Measurements from ENCODE around the gene CRELD1. TPM values are rescaled to one million over a fixed set of nuclear protein-coding genes. Genes with fewer than 3 reads are reported as not detected.
"Not testable (repeated sequence)": the region's sequence is repeated elsewhere in the genome, so short reads cannot be mapped to it uniquely, and the experiment has no call there.

Gene CRELD1, protein sequence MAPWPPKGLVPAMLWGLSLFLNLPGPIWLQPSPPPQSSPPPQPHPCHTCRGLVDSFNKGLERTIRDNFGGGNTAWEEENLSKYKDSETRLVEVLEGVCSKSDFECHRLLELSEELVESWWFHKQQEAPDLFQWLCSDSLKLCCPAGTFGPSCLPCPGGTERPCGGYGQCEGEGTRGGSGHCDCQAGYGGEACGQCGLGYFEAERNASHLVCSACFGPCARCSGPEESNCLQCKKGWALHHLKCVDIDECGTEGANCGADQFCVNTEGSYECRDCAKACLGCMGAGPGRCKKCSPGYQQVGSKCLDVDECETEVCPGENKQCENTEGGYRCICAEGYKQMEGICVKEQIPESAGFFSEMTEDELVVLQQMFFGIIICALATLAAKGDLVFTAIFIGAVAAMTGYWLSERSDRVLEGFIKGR
- 16.0 TPM for polyA plus RNA-seq (2012; ENCODE audit: missing spikeins)

DNA sequence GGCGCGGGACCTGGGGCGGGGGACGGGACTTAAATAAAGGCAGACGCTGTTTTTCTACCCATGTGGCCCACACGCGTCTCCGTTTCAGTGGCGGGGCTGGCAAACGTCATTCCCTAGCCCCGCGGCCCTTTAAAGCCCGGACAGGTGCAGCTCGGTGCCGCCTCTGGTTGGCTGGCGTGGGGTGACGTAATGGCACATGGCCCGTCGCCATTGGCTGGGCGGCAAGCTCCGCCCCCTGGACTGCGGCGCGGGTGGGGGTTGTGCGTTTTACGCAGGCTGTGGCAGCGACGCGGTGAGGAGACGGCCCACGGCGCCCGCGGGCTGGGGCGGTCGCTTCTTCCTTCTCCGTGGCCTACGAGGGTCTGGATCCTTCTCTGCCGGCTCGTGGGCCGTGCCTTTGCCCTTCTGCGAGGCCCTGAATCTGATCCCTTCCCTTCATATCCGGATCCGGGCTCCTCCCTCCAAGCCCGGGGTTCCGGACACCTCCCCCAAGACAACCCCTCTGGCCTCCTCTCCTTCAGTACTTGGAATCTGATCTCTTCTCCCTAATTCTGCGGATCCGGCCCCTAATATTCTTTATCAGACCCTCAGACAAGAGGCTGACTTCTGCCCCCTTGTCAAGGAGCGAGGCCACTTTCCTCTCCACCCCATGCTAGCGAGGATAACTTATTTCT lies at the start of gene CRELD1:
TSS of gene CRELD1 (plus strand) at position 274 of the 674 bp plus-strand sequence. CDS start 605 bp downstream, outside the sequence.
- peak; percentile 89 for DNase-seq (ENCODE audit: insufficient read length)
- TF ChIP-seq TAF1 (IDR thresholded peaks at IDR 0.05; ENCODE audit: borderline replicate concordance, low read depth, low read length) (0 out of 2 replicates have a peak, but pooled peaks have one; percentile 45), POLR2AphosphoS5 (IDR thresholded peaks at IDR 0.05; ENCODE audit: low read depth, low read length) (0 out of 2 replicates have a peak, but pooled peaks have one; percentile 58), POLR2A (IDR thresholded peaks at IDR 0.05; ENCODE audit: low read depth, low read length) (peak; percentile 82)
- FAIRE-seq = peak; percentile 98

DNA sequence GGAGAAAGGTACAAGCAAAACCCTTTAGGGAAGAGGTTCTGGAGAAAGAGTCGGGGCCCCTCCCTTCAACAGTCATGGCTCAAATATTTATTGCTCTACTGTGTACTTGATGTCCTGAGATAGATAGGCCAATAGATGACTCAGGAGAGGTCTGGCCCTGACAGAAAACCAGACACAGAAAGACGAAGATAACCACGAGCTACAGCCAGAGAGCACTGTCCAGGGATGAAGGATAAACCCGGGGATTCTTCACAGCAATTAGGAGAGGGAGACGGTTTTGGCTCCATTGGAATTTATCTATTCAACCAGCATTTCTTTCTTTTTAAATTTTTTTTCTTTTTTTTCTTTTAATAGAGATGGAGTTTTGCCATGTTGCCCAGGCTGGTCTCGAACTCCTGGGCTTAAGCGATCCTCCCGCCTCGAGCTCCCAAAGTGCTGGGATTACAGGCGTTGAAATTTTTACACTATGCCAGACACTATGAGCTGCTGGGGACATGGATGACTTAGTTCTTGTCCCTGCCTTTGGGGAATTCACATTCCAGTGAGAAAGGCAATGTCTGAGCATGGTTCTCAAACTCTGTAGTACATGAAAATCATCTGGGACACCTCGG lies 49.0 kb upstream of the CRELD1 start:
- FAIRE-seq = no peak
- TF ChIP-seq POLR2AphosphoS5 (IDR thresholded peaks at IDR 0.05; ENCODE audit: low read depth, low read length) (no peak), POLR2A (IDR thresholded peaks at IDR 0.05; ENCODE audit: low read depth, low read length) (no peak), TAF1 (IDR thresholded peaks at IDR 0.05; ENCODE audit: borderline replicate concordance, low read depth, low read length) (no peak)
- no peak for DNase-seq (ENCODE audit: insufficient read length)

DNA sequence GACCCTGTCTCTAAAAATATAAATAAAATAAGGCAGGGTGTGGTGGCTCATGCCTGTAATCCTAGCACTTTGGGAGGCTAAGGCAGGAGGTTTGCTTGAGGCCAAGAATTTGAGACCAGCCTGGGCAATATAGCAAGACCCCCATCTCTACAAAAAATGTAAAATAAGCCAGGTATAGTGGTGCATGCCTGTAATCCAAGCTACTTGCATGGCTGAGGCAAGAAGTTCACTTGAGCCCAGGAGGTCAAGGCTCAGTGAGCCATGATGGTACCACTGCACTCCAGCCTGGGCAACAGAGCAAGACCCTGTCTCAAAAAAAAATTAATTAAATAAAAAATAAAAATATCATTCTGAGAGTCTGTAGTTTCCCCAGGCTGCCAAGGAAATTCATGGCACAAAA lies 47.3 kb upstream of the CRELD1 start:
- no peak for TF ChIP-seq POLR2AphosphoS5 (IDR thresholded peaks at IDR 0.05; ENCODE audit: low read depth, low read length)
- TF ChIP-seq POLR2A (IDR thresholded peaks at IDR 0.05; ENCODE audit: low read depth, low read length) = no peak
- no peak for TF ChIP-seq TAF1 (IDR thresholded peaks at IDR 0.05; ENCODE audit: borderline replicate concordance, low read depth, low read length)
- no peak for DNase-seq (ENCODE audit: insufficient read length)
- no peak for FAIRE-seq

DNA sequence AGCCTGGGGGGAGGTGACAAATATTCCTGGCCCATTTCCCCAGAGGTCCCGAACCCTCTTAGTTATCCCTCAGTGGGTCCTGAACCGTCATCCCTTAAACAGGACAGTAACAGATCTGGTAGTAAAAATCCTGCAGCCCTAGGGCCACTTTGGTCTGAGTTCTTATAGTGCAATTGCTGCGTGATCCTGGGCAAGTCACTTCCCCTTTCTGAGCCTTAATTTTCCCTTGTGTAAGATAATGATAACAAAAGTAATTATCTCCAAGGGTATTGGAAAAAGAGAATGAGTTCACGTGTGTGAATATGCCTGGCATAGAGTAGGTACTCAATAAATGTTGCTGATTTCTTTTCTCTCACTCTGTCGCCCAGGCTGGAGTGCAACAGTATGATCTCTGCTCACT lies 46.2 kb upstream of the CRELD1 start:
- FAIRE-seq = no peak
- no peak for DNase-seq (ENCODE audit: insufficient read length)
- TF ChIP-seq TAF1 (IDR thresholded peaks at IDR 0.05; ENCODE audit: borderline replicate concordance, low read depth, low read length) (no peak), POLR2A (IDR thresholded peaks at IDR 0.05; ENCODE audit: low read depth, low read length) (no peak), POLR2AphosphoS5 (IDR thresholded peaks at IDR 0.05; ENCODE audit: low read depth, low read length) (no peak)

DNA sequence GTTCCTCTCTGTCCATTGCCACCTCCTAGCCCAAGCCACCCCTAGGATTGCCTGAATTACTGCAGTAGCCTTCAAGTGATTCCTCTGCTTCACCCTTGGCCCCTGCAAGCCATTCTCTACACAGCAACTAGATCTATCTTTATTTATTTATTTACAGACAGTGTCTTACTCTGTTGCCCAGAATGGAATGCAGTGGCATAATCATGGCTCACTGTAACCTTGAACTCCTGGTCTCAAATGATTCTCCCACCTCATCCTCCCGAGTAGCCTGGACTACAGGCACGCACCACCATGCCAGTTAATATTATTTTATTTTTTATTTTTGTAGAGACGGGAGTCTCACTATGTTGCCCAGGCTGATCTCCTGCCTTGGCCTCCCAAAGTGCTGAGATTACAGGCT lies 45.1 kb upstream of the CRELD1 start:
- TF ChIP-seq POLR2A (IDR thresholded peaks at IDR 0.05; ENCODE audit: low read depth, low read length) (no peak), TAF1 (IDR thresholded peaks at IDR 0.05; ENCODE audit: borderline replicate concordance, low read depth, low read length) (no peak), POLR2AphosphoS5 (IDR thresholded peaks at IDR 0.05; ENCODE audit: low read depth, low read length) (no peak)
- DNase-seq (ENCODE audit: insufficient read length) = no peak
- no peak for FAIRE-seq

DNA sequence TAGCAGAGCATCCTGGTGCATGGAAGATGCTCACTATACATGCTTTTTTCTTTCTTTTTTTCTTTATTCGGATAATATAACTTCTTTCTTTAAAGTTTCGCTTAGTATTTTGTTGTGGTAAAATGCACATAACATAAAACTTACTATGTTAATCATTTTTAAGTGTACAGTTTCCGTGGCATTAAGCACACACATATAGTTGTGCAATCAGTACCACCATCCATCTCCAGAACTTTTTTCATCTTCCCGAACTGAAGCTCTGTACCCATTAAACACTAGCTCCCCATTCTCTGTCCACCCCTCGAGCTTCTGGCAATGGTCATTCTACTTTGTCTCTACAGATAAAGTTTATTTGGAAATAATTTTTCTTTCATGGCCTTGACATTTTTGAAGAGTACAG lies 44.2 kb upstream of the CRELD1 start:
- DNase-seq (ENCODE audit: insufficient read length) = no peak
- no peak for FAIRE-seq
- TF ChIP-seq TAF1 (IDR thresholded peaks at IDR 0.05; ENCODE audit: borderline replicate concordance, low read depth, low read length) (no peak), POLR2A (IDR thresholded peaks at IDR 0.05; ENCODE audit: low read depth, low read length) (no peak), POLR2AphosphoS5 (IDR thresholded peaks at IDR 0.05; ENCODE audit: low read depth, low read length) (no peak)

DNA sequence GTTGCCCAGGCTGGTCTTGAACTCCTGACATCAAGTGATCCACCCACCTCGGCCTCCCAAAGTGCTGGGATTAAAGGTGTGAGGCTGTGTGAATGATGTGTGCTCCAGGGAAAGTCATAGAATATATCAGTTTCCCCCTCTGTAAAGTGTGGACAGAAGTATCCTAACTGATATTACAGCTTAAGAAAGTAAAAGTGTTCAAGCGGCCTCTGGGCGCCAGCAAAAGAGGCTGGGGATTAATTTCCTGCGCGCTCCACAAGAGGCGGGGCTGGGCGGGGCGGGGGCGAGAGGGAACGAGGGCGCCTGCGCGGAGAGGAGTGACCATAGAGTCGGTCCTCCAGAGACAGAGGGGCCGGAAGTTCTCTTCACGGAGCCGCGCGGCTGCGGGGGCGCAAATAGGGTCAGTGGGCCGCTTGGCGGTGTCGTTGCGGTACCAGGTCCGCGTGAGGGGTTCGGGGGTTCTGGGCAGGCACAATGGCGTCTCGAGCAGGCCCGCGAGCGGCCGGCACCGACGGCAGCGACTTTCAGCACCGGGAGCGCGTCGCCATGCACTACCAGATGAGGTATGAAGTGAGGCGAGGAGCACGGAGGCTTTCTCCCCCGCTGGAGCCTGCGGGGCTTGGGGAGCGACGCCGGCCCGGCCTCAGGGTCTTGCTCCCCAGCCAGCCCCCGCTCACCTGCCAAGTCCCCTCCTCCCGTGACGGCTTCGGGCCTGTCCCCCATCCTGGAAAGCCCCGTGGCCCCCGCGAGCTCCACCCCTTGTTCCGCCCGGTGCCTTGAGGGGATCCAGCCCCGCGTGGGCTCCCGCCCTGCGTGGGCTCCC lies 43.2 kb upstream of the CRELD1 start, which contains the start of gene JAGN1:
TSS of gene JAGN1 (plus strand) at position 362 of the 823 bp plus-strand sequence. CDS start at position 475, 113 bp downstream.
- FAIRE-seq (peak; percentile 83), DNase-seq (ENCODE audit: insufficient read length) (peak; percentile 78)
- TF ChIP-seq POLR2AphosphoS5 (IDR thresholded peaks at IDR 0.05; ENCODE audit: low read depth, low read length) (peak; percentile 90), POLR2A (IDR thresholded peaks at IDR 0.05; ENCODE audit: low read depth, low read length) (peak; percentile 88), TAF1 (IDR thresholded peaks at IDR 0.05; ENCODE audit: borderline replicate concordance, low read depth, low read length) (peak; percentile 91)

DNA sequence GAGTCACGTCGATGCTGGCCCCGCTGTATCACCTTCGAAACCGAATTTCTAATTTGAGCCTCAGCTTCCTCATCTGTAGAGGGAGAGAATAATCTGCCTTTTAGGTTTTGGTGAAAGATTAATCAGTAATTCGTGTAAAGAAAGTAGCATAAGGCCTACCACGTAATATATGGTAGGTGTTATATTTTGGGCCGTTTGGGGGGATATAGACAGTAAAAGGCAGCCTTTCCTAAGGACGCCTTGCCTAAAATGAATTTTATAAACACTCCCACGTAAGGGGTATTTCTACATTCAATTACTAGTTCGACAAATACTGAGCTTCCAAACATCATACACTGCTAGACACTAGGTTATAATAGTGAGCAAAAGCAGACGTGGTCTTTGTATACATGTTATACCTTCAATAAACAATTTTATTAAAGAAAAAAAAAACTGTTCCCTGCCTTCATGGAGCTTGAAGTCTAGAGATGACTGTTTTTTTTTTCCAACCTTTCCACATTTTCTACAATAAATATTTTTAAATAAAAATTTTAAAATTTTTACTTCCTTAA lies 42.5 kb upstream of the CRELD1 start:
- no peak for DNase-seq (ENCODE audit: insufficient read length)
- TF ChIP-seq POLR2A (IDR thresholded peaks at IDR 0.05; ENCODE audit: low read depth, low read length) (no peak), TAF1 (IDR thresholded peaks at IDR 0.05; ENCODE audit: borderline replicate concordance, low read depth, low read length) (no peak), POLR2AphosphoS5 (IDR thresholded peaks at IDR 0.05; ENCODE audit: low read depth, low read length) (no peak)
- FAIRE-seq = no peak

DNA sequence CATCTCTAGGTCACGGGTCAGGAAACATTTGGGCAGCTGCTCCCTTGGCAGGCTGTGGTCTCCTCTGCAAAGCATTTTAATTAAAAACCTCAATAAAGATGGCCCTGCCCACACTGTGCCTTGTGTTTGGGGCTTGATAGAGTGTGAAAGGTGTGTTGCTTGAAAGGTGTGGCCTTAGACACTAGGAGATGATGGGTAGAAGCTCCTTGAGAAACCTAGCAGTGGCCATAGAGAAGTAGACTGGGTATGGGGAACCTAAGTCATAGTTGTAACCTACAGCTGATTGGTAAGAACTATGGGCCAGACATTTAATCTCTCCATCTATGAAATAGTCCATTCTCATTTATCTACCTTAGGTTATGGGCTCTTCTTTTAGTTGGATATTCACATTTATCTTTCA lies 39.9 kb upstream of the CRELD1 start:
- no peak for FAIRE-seq
- no peak for TF ChIP-seq TAF1 (IDR thresholded peaks at IDR 0.05; ENCODE audit: borderline replicate concordance, low read depth, low read length)

DNA sequence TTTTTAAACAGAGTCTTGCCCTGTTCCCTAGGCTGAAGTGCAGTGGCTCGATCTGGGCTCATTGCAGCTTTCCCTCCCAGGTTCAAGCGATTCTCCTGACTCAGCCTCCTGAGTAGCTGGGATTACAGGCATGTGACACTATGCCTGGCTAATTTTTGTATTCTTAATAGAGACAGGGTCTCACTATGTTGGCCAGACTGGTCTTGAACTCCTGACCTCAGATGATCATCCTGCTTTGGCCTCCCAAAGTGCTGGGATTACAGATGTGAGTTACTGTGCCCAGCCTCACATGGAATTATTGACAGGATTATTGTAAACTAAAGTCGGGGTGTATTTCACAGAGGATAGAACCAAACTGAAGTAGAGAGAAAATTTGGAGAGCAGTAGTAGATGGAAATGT lies 37.9 kb upstream of the CRELD1 start:
- not testable (repeated sequence) for FAIRE-seq; DNase-seq (ENCODE audit: insufficient read length)

More for the DNA sequence above, 39.9 kb upstream of the CRELD1 start:
- DNase-seq (ENCODE audit: insufficient read length) = no peak

DNA sequence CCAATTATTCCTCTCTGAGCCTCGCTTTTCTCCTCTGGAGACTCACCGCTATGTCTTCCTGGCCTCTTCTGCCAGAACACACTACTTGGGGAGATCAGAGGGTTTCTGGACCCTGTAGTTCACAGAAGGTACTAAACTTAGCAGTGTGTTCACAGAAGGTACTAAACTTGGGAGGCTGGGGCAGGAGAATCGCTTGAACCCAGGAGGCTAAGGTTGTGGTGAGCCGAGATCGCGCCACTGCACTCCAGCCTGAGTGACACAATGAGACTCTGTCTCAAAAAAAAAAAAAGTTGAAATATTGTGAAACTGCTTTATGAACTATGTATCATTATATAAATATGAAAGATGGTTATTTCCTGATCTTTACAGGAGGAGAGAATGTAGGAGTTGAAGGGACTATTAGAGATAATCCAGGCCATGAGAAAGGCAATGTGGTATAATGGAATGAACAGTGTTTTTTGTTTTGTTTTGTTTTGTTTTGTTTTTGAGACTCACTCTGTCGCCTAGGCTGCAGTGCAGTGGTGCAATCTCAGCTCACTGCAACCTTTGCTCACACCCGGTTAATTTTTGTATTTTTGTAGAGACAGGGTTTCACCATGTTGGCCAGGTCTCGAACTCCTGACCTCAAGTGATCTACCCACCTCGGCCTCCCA lies 36.8 kb upstream of the CRELD1 start:
- not testable (repeated sequence) for DNase-seq (ENCODE audit: insufficient read length); FAIRE-seq
